ENCODE measurements around the gene C14orf93.
"Not testable (repeated sequence)": the region's sequence is repeated elsewhere in the genome, so short reads cannot be mapped to it uniquely, and the experiment has no call there.

The C14orf93 gene

GRCh38 chr14:22972313-22972930 lies 37.5 kb downstream of the C14orf93 start:
- DNase-seq = no peak

DNA sequence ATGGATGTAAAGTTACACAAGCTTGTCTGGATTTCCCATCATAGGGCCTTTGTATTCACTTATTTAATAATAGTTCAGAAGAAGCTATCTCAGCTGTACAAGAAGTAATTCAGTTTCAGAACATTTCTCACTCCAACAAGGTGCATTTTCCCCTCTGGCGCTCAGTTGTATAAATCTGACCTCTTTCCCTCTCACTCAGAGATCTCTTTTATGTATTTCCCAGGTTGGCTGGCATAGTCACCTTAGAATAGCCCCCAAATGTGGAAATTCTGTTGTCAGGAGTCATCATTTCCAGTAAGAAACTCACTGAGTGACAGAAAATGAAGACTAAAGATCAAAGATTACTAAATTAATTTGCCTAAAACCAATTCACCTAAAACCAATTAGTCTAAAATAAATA lies 38.8 kb downstream of the C14orf93 start:
- DNase-seq = no peak

GRCh38 chr14:22966783-22967269 lies 43.1 kb downstream of the C14orf93 start:
- DNase-seq = no peak

DNA sequence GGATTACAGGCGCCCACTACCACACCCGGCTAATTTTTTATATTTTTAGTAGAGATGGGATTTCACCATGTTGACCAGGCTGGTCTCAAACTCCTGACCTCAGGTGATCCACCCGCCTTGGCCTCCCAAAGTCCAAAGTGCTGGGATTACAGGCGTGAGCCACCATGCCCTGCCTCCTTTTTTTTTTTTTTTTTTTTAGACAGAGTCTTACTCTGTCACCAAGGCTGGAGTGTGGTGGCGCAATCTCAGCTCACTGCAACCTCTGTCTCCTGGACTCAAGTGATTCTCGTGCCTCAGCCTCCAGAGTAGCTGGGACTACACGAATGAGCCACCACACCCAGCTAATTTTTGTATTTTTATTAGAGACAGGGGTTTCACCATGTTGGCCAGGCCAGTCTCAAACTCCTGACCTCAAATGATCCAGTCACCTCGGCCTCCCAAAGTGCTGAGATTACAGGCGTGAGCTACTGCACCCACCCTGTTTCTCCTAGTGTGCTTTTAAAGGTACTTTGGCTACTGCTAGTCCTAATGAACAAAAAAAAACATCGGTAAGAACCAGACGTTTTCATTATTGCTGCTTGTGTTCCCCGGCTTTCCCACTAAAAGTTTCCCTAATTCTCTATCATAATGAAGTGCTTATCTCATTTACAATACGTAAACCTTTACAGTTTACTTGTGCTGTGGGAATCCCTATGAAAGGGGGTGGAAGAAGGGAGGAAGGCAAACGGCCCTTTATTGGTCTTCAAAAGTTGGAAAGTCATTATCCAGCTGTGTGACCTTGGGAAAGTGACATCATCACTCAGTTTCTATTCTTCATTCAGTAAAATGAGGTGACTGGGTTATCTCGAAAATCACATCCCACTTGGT lies 43.8 kb downstream of the C14orf93 start:
- DNase-seq = not testable (repeated sequence)

DNA sequence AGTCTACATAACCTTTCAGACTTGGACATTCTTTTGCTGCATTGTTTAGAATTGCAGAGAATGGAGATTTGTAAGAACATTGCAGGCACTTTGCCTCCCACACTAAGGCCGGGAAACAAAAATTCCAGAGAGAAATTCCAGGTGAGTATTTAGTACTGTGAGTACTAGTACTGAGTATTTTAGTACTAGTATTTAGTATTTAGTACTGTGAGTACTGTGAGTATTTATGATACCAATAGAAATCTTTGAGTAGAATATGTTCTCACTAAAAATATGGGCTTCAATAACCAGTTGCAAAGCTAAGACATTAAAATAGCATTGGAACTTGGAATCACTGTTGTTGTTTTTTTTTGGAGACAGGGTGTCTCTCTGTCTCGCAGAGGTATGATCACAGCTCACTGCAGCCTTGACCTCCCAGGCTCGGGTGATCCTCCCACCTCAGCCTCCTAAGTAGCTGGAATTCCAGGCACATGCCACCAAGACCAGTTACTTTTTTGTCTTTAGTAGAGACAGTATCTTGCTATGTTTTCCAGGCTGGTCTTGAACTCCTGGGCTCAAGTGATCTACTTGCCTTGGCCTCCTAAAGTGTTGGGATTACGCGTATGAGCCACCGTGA lies 47.8 kb downstream of the C14orf93 start:
- DNase-seq = no peak

DNA sequence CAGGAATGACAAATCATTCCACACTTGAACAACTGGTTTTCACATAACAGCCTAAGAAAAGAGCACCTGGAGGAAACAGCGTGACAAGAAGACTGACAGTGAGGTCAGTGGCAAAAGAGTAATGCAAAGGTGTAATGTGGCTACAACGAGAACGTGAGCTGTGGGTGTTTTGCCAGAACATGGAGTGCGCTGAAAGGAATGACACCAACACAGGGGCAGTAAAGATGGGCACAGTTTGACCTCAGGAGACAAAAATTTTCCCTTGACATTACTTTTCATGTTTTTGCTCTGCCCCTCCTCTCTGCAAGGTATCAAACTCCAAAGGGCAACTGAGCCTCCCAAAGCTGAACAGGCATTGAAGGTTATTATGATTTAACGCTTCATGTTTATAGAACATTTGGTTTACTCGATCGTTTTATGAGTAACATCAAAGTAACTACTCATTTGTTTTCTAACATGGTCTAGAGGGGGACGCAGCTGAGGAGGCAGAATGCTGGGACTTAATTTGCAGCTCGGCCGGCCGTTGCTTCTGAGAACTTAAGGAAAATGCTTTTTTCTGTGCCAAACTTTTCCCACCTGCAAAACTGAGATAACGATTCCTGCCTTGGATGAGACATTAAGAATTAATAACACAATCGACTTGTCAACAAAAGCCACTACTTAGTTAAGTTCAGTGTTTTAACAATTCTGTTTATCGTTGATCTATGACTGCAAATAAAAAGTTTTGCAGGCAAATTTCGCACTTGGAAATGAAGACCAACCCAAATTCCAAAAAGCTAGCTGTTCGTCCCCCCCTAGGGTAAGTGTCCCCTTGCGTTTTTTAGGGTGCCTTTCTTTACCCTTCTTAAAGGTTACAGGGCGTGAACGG lies 54.0 kb downstream of the C14orf93 start:
- DNase-seq = no peak

DNA sequence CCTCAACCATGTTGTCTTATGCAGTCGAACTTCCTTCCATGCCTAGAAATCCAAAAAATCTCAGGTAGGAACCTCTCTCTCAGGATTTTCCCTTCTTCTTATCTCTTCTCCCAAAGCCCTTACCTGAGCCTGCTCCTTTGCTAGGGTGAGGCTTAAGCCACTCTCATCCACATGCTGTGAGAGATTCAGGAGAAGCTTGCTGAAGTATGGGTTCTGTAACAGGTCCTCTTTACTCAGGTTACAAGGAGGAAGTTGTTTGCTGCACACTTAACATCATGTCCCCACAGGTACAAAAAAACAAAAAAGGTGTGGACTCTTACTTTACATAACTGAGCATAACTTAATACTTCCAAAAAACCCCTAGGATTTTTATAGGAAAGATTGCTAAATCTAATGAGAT lies 57.5 kb downstream of the C14orf93 start:
- no peak for DNase-seq

- not testable (repeated sequence) for DNase-seq
Observed at GRCh38 chr14:22951795-22952194, 58.1 kb downstream of the C14orf93 start.

DNA sequence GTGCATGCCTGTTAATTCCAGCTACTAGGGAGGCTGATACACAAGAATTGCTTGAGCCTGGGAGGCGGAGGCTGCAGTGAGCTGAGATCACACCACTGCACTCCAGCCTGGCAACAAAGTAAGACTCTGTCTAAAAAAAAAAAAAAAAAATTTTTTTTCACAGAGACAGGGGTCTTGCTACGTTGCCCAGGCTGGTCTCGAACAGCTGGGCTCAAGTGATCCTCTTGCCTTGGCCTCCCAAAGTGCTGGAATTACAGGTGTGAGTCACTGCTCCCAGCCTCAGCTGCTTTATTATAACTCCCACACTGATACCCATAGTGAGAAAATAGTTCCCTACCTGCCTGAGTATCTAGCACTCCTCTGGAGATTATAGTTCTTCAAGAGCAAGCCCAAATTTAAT lies 64.3 kb downstream of the C14orf93 start:
- DNase-seq = no peak

DNA sequence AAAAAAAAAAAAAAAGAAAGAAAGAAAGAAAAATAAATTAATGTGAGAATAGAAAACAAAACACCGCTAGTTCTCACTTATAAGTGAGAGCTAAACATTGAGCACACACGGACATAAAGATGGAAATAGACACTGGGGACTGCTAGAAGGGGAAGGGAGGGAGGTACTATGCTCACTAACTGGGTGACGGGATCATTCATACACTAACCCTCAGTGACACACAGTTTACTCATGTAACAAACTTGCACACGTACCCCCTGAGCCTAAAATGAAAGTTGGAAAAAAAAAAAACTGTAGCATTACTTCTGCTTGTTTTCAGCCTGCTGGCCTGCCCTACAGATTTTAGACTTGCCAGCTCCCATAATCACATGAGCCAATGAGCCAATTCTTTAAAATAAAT lies 70.3 kb downstream of the C14orf93 start:
- DNase-seq = peak; percentile 65

Measured in fibroblast of skin of abdomen (primary cell).